AG08395 (cell line): ENCODE data around the gene CIT.
A peak's percentile ranks its signal among the peaks of the same experiment; 100 is the strongest.
"Not testable (repeated sequence)": the region's sequence is repeated elsewhere in the genome, so short reads cannot be mapped to it uniquely, and the experiment has no call there.

ENCODE experiments used
- DNase-seq: peaks from one replicate; pipeline ENCODE4 v3.0.0; 2012; ENCODE audit warnings: mixed read lengths, low spot score

CIT gene, protein sequence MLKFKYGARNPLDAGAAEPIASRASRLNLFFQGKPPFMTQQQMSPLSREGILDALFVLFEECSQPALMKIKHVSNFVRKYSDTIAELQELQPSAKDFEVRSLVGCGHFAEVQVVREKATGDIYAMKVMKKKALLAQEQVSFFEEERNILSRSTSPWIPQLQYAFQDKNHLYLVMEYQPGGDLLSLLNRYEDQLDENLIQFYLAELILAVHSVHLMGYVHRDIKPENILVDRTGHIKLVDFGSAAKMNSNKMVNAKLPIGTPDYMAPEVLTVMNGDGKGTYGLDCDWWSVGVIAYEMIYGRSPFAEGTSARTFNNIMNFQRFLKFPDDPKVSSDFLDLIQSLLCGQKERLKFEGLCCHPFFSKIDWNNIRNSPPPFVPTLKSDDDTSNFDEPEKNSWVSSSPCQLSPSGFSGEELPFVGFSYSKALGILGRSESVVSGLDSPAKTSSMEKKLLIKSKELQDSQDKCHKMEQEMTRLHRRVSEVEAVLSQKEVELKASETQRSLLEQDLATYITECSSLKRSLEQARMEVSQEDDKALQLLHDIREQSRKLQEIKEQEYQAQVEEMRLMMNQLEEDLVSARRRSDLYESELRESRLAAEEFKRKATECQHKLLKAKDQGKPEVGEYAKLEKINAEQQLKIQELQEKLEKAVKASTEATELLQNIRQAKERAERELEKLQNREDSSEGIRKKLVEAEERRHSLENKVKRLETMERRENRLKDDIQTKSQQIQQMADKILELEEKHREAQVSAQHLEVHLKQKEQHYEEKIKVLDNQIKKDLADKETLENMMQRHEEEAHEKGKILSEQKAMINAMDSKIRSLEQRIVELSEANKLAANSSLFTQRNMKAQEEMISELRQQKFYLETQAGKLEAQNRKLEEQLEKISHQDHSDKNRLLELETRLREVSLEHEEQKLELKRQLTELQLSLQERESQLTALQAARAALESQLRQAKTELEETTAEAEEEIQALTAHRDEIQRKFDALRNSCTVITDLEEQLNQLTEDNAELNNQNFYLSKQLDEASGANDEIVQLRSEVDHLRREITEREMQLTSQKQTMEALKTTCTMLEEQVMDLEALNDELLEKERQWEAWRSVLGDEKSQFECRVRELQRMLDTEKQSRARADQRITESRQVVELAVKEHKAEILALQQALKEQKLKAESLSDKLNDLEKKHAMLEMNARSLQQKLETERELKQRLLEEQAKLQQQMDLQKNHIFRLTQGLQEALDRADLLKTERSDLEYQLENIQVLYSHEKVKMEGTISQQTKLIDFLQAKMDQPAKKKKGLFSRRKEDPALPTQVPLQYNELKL (N-terminal part only)

DNA sequence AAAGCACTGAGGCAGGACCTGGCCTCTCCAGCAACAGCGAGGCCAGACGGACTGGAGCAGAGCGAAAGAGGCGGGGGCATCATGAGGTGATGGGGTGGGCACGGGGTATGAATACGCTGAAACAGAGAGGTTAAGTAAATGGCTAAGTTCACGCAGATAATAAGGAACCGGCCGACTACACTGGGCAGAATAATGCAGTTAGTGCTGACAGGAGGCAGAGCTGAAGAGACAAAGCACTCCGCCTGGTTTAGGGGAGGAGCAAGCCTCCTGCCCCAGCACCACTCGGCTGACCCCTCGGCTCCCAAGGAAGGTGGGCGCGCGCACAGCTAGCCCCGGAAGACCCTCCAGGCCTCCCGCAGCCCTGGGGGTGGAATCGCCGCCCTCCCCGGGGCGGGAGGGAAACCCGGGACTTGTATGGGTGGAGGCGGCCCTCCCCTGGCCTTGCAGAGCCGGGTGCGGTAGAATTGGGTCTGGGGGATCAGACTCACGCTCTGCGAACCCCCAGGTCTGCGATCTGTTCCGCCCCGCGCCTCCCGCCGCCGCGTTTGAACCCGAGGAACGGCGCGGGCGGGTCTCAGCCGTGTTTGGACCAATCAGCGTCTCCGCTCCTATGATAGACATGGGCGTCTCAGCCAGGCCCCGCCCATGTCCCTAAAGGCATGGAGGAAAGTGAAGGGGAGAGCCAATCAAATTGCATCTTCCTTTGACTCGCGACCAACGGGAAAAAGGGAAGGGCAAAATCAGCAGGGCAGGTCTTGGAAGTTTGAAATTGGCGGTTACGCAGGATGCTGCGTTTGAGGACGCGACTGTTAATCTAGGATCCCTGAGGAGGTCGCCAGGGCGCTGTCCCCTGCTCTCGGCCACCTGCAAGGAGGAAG is at the start of gene CIT:
Gene CIT, minus strand, starts transcription at position 560 of the 878 bp plus-strand sequence. CDS start 1,152 bp downstream, outside the sequence.
- peak; percentile 98 for DNase-seq

DNA sequence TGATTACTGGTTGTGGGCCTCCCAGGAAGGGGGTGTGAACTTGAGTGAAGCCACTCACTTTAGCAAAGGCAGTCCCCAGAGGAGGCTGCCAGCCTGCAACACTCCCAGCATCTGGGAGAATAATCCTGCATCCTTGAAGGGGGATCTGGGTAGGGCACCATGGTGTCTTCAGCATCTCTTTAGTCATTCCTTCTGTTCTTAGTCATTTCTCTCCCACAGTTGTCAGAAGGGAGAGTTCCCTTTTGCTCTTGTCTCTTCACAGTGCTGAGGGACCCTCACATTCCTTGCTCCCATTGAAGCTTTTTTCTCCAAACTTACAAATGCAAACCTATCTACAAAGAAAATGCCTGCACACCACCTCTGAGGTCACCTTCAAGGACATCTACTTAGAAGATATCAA is 48.1 kb upstream of the CIT start:
- DNase-seq, result no peak

DNA sequence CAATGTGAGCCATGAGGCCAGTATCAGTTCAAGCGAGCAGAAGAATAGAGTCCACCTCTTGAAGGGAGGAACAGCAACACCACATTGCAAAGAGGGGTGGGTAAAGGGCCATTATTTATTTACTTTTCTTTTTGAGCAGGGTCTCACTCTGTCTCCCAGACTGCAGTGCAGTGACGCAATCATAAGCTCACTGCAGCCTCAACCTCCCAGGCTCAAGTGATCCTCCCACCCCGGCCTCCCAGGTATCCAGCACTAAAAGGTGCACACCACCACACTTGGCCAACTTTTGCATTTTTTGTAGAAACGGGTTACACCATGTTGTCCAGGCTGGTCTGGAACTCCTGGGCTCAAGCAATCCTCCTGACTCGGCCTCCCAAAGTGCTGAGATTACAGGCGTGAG is 42.9 kb upstream of the CIT start:
- DNase-seq, result no peak

DNA sequence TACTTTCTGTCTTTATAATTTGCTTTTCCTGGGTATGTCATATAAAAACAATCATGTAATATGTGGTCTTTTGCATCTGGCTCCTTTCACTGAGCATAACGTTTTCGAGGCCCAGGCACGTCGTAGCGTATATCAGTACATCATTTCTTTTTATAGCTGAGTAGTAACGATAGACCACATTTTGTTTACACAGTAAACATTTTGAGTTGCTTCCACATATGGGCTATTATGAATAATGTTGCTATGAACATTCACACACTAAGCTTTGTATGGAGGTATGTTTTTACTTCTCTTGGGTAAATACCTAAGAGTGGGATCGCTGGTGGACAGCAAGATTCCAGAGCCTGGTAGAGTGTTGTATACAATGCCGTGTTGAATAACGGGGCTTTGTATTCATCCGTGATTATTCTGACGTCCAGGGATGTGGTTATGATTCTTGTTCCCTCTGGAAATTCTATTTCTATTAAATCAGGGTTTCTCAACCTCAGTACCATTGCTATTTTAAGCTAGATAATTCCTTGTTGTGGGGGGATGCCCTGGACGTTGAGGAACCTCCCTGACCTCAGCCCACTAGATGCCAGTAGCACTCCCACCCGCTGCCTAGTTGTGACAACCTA is 38.9 kb upstream of the CIT start:
- DNase-seq, result no peak

DNA sequence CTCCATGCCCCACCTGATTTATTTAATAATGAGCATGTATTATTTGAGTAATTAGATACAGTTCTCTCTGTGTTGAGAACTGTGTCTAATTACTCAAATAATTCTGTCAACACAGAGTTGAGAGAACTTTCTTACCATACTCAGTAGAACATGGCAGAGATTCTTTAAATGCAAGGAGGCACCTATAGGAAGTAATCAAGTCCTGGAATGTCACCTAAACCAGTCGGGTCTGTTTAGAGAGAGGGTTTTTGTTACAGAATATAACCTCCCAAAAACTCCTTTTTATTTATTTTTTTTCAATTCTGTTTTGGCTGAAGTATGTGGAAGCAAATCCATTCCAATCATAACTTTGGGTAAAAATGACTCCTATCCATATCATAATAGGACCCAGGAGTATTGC is 37.5 kb upstream of the CIT start:
- no peak for DNase-seq

DNA sequence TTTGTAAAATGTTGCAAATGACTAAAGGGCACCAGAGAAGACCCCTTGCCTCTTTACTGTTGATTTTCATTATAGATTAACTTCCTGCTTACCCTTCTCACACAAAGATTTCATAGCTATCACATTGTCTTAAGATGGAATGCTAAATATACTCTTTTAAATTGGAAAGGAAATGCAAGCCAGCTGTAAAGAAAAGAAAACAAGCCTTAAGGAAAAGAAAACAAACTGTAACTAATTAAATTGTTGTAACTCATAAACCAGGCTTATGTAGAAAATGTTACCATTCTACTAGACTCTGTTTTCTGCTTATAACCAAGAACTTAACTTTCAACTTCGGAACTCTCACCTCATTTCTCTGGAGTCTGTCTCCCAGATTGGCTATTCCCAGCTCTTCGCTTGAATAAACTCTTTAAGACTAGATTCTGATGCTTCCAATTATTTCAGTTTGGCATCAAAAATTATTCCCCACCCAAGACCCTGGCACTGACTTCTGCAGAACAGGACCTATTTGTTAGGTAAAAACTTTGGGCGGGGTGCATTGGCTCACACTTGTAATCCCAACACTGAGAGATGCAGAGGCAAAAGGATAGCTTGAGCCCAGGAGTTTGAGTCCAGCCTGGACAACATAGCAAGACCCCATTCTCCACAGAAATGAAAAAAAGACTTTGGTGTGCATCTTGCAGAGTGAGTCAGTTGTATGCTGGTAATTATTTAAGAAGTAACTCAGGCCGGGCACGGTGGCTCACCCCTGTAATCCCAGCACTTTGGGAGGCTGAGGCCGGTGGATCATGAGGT is 36.6 kb upstream of the CIT start:
- DNase-seq, result no peak

DNA sequence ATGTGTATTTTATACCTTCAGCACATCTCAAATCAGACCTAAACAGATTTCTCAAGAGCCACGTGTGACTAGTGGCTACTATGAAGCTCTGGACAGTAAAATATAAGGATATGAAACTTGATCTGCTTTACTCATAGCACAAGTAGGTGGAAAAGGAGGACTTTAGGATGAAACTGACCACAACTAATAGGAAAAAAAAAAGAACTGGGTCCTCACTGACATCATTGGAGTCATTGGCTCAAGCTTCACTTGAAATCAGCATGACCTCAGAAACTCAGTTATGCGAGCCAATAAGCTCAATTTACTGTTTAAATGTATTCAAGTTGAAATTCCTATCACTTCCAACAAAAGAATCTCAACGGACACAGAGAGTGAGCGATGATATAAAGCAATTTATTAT is 34.1 kb upstream of the CIT start:
- DNase-seq, result peak; percentile 14

DNA sequence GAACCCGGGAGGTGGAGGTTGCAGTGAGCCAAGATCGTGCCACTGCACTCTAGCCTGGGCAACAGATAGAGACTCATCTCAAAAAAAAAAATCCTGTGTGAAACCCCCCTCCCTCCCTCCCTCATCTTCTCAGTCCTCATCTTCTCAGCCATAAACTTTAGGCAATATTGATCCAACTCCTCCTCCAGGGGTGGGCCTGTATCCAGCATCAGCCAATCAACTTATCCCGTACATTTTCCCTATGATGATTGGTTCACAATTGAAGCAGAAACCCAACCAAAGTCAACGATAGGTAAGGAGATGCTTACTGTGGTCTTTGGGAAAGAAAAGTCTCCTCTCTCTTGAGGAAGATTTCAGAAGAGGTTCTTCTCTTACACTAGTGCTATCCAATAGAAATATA is 33.5 kb upstream of the CIT start:
- DNase-seq, result no peak

DNA sequence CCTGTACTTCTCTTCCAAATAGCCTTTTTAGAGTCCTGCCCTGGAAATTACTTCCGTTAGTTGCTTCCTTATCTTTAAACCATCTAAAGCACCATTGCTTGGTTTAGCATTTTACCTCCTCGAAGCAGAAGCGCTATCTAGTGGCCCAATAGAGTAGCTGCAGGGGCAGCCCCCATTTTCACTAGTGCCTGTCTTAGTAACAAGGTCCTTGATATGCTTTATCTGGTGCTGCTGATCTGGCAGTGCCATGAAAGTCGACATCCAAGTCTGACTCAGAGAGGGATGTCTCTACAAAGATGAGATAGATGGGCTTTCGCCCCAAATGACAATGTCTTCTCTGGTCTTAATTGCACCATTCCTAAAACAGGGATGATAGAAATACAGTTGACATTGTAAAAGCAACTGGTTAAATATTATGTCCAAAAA is 25.0 kb upstream of the CIT start:
- DNase-seq, result peak; percentile 80

DNA sequence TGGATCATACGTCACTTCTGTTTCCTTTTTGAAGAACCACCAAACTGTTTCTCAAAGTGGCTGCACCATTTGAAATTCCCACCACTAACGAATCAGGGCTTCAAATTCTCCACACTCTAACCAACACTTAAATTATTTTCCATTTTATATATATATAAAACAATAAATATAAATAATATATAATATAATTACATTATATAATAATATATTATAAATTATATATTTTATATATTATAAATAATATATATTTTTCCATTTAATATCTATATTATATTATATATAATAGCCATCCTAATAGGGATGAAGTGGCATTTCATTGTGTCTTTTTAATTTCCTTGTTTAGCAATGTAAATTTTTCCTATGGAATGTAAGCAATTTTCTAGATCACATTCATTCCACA is 24.6 kb upstream of the CIT start:
- no peak for DNase-seq

DNA sequence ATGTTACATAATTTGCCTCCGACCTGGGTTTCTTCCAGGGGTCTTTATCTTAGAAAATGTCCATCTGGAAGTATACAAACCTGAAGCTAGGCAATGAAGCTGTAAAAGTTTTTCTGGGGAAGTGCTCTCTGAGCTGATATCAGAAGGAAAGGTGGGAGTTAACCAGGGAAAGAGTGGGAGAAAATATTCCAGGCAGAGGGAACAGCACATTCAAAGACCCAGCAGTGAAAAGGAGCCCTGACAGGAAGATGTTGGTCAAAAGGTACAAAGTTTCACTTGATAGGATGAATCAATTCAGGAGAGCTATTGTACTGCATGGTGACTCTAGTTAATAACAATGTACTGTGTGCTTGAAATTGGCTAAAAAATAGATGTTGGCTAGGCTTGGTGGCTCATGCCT is 17.8 kb upstream of the CIT start:
- no peak for DNase-seq

DNA sequence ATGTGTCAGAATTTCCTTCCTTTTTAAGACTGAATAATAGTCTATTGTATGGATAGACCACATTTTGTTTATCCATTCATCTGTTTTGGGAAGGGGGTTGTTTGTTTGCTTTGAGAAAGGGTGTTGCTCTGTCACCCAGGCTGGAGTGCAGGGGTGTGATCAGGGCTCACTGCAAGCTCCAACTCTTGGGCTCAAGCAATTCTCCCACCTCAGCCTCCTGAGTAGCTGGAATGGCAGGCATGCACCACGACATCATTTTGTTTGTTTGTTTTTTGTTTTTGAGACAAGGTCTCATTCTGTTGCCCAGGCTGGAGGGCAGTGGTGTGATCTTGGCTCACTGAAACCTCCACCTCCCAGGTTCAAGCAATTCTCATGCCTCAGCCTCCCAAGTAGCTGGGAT is 15.5 kb upstream of the CIT start:
- not testable (repeated sequence) for DNase-seq

DNA sequence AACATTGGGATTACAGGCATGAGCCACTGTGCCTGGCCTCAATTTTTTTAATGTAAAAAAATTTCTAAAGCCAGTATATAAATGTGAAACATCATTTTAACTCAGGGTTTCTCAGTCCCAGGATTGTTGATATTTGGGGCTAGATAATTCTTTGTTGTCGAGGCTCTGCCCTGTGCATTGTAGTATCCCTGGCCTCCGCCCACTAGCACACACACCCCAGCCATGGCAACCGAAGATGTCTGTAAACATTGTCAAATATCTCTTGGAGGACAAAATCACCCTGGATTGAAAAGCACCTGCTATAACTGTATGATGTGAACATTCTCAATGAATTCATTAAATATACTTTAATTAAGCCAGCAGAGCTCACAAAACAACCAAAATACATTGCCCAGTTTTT is 8.4 kb upstream of the CIT start:
- no peak for DNase-seq

DNA sequence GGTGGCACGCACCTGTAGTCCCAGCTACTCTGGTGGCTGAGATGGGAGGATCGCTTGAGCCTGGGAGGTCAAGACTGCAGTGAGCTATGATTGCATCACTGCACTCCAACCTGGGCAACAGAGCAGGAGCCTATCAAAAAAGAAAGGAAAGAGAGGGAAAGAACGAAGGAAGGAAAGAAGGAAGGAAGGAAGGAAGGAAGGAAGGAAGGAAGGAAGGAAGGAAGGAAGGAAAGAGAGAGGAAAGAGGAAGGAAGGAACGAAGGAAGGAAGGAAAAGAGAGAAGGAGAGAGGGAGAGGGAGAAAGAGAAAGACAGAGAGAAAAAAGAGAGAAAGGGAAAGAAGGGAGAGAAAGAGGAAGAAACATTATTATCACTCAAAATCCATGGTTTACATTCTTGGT is 6.7 kb upstream of the CIT start:
- not testable (repeated sequence) for DNase-seq

DNA sequence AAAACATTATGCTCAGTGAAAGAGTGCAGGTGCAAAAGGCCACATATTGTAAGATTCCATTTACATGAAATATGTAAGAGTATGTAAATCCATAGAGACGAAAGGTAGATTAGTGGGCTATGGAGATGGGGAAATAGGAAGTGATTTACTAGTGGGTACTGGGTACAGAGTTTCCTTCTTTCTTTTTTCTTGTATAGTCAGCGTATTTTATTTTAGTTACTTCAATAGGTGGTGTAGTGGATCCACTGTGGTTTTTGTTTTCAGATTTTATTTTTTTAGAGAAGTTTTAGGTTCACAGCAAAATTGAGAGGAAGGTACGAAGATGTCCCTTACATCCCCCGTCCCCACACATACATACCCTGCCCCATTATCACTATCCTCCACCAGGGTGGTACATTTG is 6.1 kb upstream of the CIT start:
- DNase-seq, result no peak

DNA sequence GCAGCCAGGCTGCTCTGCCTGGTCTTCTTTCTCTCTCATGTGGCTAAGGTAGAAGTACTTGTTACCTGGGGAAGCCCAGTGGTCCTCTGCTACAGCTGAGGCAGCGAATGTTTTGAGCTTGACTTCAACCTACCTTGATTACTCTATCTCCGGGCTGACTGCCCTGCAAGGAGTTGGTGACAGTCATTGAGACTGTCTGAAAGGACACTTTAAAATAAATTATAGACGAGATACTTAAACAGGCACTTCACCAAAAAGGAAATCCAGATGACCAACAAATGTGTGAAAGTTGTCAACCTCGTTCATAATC is 474 bp upstream of the CIT start:
- no peak for DNase-seq

DNA sequence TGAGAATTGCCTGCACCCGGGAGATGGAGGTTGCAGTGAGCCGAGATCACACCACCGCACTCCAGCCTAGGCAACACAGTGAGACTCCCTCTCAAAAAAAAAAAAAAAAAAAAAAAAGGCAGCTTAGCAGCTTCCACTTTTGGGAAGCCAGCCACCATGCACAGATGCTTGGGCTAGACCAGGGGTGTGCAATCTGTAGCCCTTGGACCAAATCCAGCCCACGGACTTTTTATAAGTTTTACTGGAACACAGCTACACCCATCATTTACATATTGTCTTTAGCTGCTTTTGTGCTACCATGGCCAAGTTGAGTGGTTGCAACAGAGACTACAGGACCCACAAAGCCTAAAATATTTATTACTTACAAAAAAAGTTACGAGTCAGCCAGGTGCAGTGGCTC is 6.7 kb downstream of the CIT start:
- DNase-seq, result no peak

DNA sequence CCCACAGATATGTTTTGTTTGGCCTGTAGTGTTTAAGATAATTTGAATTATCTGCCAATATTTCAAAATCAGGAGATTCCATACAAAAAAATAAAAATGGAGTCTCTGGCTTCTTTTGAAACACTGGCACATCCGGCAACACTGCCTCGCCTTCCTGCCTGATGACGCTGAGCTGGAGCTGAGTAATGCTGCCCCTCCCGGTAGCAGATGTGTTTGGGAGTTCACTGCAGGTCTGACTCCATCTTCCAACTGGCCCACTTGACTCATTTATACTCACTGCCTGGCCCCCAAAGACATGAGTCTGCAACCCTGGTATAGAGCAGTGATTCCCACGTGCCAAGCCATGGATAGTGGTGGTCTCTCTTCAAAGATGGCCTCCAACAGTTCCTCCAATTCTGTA is 7.4 kb downstream of the CIT start:
- DNase-seq, result peak; percentile 90

DNA sequence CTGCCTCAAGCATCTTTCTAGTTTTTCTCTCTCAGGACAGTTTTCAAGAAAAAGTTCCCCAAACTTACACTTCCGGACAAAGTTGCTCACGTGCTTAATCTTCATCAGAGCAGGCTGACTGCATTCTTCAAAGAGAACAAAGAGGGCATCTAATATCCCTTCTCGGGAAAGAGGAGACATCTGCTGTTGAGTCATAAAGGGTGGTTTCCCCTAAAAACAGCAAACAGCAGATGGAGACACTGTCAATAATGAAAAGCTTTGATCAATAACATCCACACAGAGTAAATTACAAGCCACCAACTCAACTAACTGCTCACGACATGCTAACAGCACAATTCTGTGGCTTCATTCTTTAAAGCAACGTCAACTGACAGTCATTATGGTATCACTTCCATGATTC is 8.1 kb downstream of the CIT start:
- DNase-seq, result peak; percentile 70

DNA sequence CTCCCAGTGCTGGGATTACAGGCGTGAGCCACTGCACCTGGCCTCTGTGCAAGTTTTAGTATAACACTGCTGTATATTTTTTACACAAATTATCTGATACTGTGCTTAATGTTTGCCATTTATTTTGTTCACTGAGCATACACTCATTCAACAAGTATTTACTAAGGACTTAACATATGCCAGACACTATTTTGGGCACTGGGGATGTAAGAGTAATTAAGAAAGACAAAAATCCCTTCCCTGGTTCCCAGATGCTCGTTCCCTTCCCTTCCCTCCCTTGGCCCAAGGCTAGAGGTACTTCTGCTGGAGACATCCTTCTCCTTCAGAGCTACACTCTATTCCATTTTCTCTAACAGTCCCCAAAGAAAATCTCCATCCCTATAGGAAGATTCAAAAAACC is 12.5 kb downstream of the CIT start:
- DNase-seq, result no peak
